ENCODE results near the gene CHGA. TPM values are rescaled to one million over a fixed set of nuclear protein-coding genes. Genes with fewer than 3 reads are reported as not detected.

CHGA gene
- total and polyA plus RNA-seq, 2 of the 13 experiments (the other 11 are each of a cell fraction or from before 2014, with no cell fraction given): not detected

- TF ChIP-seq, protein P1, sequence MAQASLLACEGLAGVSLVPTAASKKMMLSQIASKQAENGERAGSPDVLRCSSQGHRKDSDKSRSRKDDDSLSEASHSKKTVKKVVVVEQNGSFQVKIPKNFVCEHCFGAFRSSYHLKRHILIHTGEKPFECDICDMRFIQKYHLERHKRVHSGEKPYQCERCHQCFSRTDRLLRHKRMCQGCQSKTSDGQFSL (CRISPR knock-in tag; IDR thresholded peaks at IDR 0.05): no peak
- TF ChIP-seq TBX3 (IDR thresholded peaks at IDR 0.05; ENCODE audit: borderline replicate concordance): no peak
- TF ChIP-seq, protein P2, sequence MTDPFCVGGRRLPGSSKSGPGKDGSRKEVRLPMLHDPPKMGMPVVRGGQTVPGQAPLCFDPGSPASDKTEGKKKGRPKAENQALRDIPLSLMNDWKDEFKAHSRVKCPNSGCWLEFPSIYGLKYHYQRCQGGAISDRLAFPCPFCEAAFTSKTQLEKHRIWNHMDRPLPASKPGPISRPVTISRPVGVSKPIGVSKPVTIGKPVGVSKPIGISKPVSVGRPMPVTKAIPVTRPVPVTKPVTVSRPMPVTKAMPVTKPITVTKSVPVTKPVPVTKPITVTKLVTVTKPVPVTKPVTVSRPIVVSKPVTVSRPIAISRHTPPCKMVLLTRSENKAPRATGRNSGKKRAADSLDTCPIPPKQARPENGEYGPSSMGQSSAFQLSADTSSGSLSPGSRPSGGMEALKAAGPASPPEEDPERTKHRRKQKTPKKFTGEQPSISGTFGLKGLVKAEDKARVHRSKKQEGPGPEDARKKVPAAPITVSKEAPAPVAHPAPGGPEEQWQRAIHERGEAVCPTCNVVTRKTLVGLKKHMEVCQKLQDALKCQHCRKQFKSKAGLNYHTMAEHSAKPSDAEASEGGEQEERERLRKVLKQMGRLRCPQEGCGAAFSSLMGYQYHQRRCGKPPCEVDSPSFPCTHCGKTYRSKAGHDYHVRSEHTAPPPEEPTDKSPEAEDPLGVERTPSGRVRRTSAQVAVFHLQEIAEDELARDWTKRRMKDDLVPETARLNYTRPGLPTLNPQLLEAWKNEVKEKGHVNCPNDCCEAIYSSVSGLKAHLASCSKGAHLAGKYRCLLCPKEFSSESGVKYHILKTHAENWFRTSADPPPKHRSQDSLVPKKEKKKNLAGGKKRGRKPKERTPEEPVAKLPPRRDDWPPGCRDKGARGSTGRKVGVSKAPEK (CRISPR knock-in tag; IDR thresholded peaks at IDR 0.05; ENCODE audit: borderline replicate concordance): no peak; the same call in 1 of the 2 replicates
- TF ChIP-seq RORA (CRISPR knock-in tag; IDR thresholded peaks at IDR 0.05): no peak
- no peak for TF ChIP-seq MAFF (IDR thresholded peaks at IDR 0.05; ENCODE audit: low read depth, low read length)
- no peak for TF ChIP-seq ZNF180 (CRISPR knock-in tag; IDR thresholded peaks at IDR 0.05; ENCODE audit: borderline replicate concordance, low read depth)
- no peak for TF ChIP-seq ISL2 (CRISPR knock-in tag; IDR thresholded peaks at IDR 0.05)
- no peak for TF ChIP-seq SATB2 (CRISPR knock-in tag; IDR thresholded peaks at IDR 0.05)
- TF ChIP-seq FOSL1 (CRISPR knock-in tag; IDR thresholded peaks at IDR 0.05; ENCODE audit: borderline replicate concordance): no peak
- TF ChIP-seq SETDB1 (CRISPR knock-in tag; IDR thresholded peaks at IDR 0.05; ENCODE audit: borderline replicate concordance): no peak
- TF ChIP-seq TGIF2 (CRISPR knock-in tag; IDR thresholded peaks at IDR 0.05): no peak
- TF ChIP-seq ZNF644 (CRISPR knock-in tag; IDR thresholded peaks at IDR 0.05; ENCODE audit: low read depth): no peak
- TF ChIP-seq HNF4G (IDR thresholded peaks at IDR 0.05; ENCODE audit: borderline replicate concordance, low read depth, low read length): no peak
- TF ChIP-seq HNF4G (CRISPR knock-in tag; IDR thresholded peaks at IDR 0.05; ENCODE audit: borderline replicate concordance, low read depth): no peak
- TF ChIP-seq ZNF7 (CRISPR knock-in tag; IDR thresholded peaks at IDR 0.05): no peak
- no peak; the same call in 1 of the 2 replicates for TF ChIP-seq PHF20 (CRISPR knock-in tag; IDR thresholded peaks at IDR 0.05)
- no peak for TF ChIP-seq ZFP62 (CRISPR knock-in tag; IDR thresholded peaks at IDR 0.05)
- TF ChIP-seq, protein P3, sequence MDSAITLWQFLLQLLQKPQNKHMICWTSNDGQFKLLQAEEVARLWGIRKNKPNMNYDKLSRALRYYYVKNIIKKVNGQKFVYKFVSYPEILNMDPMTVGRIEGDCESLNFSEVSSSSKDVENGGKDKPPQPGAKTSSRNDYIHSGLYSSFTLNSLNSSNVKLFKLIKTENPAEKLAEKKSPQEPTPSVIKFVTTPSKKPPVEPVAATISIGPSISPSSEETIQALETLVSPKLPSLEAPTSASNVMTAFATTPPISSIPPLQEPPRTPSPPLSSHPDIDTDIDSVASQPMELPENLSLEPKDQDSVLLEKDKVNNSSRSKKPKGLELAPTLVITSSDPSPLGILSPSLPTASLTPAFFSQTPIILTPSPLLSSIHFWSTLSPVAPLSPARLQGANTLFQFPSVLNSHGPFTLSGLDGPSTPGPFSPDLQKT (CRISPR knock-in tag; IDR thresholded peaks at IDR 0.05; ENCODE audit: borderline replicate concordance): no peak
- no peak for TF ChIP-seq ZNF572 (CRISPR knock-in tag; IDR thresholded peaks at IDR 0.05)
- TF ChIP-seq ZNF33B (CRISPR knock-in tag; IDR thresholded peaks at IDR 0.05): no peak
- no peak for TF ChIP-seq FOXP1 (IDR thresholded peaks at IDR 0.05)
- 0 out of 2 replicates have a peak, but pooled peaks have one; percentile 19 for TF ChIP-seq FOXP1 (CRISPR knock-in tag; IDR thresholded peaks at IDR 0.05)
- TF ChIP-seq KDM6A (CRISPR knock-in tag; IDR thresholded peaks at IDR 0.05; ENCODE audit: low read depth): peak; percentile 59
- TF ChIP-seq ZFYVE20 (CRISPR knock-in tag; IDR thresholded peaks at IDR 0.05; ENCODE audit: borderline replicate concordance, low read depth): no peak
- TF ChIP-seq ZC3H4 (CRISPR knock-in tag; IDR thresholded peaks at IDR 0.05; ENCODE audit: borderline replicate concordance): no peak
- TF ChIP-seq YEATS2 (CRISPR knock-in tag; IDR thresholded peaks at IDR 0.05; ENCODE audit: borderline replicate concordance): peak; percentile 54; the same call in 1 of the 2 replicates
- no peak for TF ChIP-seq KAT7 (CRISPR knock-in tag; IDR thresholded peaks at IDR 0.05; ENCODE audit: borderline replicate concordance)
- no peak for TF ChIP-seq ZNF362 (CRISPR knock-in tag; IDR thresholded peaks at IDR 0.05; ENCODE audit: borderline replicate concordance)
These were observed 45.1 kb upstream of the CHGA start (continued) for GRCh38 chr14:92877757-92878431.
